Thyroid gland (tissue), 4 donors: ENCODE data around the gene NYAP2.

Experiments
- CTCF ChIP-seq, 6 experiments: fragments of 200-600 bp in 3 of 6; fragments of 450-650 bp in 3 of 6; sonication (generic) in 3 of 6; IDR thresholded peaks; one replicate each; pipeline ENCODE4 v1.5.1; 2016 to 2019; ENCODE audit warnings: antibody characterized with exemption in 6 of 6, mild to moderate bottlenecking in 2 of 6, inconsistent platforms in 1 of 6, moderate library complexity in 1 of 6
- POLR2A ChIP-seq, 2 donors: fragments of 450-650 bp; IDR thresholded peaks; one replicate each; pipeline ENCODE4 v1.6.1; 2017; ENCODE audit warnings: antibody characterized with exemption in 2 of 2, mild to moderate bottlenecking in 2 of 2, moderate library complexity in 1 of 2

GRCh38 chr2:225649274-225649673 lies 249.8 kb downstream of the NYAP2 start:
- TF ChIP-seq CTCF (IDR thresholded peaks at IDR 0.05) (no peak), POLR2A (IDR thresholded peaks at IDR 0.05) (no peak)
